HEK293 (cell line): ENCODE results near the gene RCOR1.

ENCODE experiments used
- CTCF ChIA-PET: fragments of 350-600 bp; formaldehyde crosslinking; extraction: SDS; loops from one replicate; lab custom pipeline; 2021; ENCODE audit warnings: antibody characterized with exemption; lab: Yijun Ruan, JAX
- POLR2A ChIA-PET: fragments of 300-600 bp; formaldehyde crosslinking; extraction: SDS; loops from one replicate; lab custom pipeline; 2020; ENCODE audit warnings: antibody characterized with exemption, inconsistent platforms; lab: Yijun Ruan, JAX
- H3K27ac ChIP-seq: fragments of 200-500 bp; sonication (Bioruptor generic); 2 replicates; pipeline ENCODE4 v1.5.1; 2014; ENCODE audit warnings: low read depth, low read length, control low read depth, inconsistent platforms; ENCODE audit errors: extremely low read depth
- H3K36me3 ChIP-seq, 2 experiments: fragments of 200-500 bp in 1 of 2; sonication (Bioruptor generic) in 1 of 2; 1 replicate in 1 of 2; 2 replicates in 1 of 2; pipeline ENCODE4 v1.5.1; 2014 to 2017; ENCODE audit warnings: inconsistent platforms in 2 of 2, low read length in 2 of 2; ENCODE audit not compliant: control insufficient read depth in 2 of 2, insufficient read depth in 1 of 2
- H3K4me1 ChIP-seq: fragments of 200-500 bp; sonication (Bioruptor generic); 2 replicates; pipeline ENCODE4 v1.5.1; 2014; ENCODE audit warnings: mild to moderate bottlenecking, low read length, inconsistent platforms; ENCODE audit not compliant: control insufficient read depth, insufficient read depth
- H3K4me3 ChIP-seq: 2 replicates; pipeline ENCODE4 v1.5.1; 2011; ENCODE audit warnings: low read depth, mild to moderate bottlenecking, control low read depth, low read length, moderate library complexity
- H3K9me3 ChIP-seq: fragments of 200-500 bp; sonication (Bioruptor generic); 2 replicates; pipeline ENCODE4 v1.5.1; 2014; ENCODE audit warnings: low read depth, low read length, inconsistent platforms; ENCODE audit not compliant: control insufficient read depth, insufficient read depth
- FEZF1 ChIP-seq: fragments of 450-650 bp; formaldehyde crosslinking; IDR thresholded peaks from 2 replicates; pipeline ENCODE4 v1.5.1; 2016; ENCODE audit warnings: missing biosample characterization, missing genetic modification characterization
- GLIS2 ChIP-seq: fragments of 450-650 bp; formaldehyde crosslinking; IDR thresholded peaks from 2 replicates; pipeline ENCODE4 v1.5.1; 2016; ENCODE audit warnings: missing biosample characterization, missing genetic modification characterization
- IKZF3 ChIP-seq: fragments of 450-650 bp; IDR thresholded peaks from 2 replicates; pipeline ENCODE4 v1.5.0; 2018; ENCODE audit warnings: missing biosample characterization, mild to moderate bottlenecking, missing genetic modification characterization, moderate library complexity
- MEIS1 ChIP-seq: sonication (generic); formaldehyde crosslinking; IDR thresholded peaks from 2 replicates; pipeline ENCODE4 v1.8.1; 2022; ENCODE audit warnings: missing genetic modification reagents, mild to moderate bottlenecking, borderline replicate concordance
- OSR2 ChIP-seq: fragments of 450-650 bp; formaldehyde crosslinking; IDR thresholded peaks from 2 replicates; pipeline ENCODE4 v1.5.1; 2016; ENCODE audit warnings: missing biosample characterization, missing genetic modification characterization
- PATZ1 ChIP-seq: fragments of 450-650 bp; formaldehyde crosslinking; IDR thresholded peaks from 2 replicates; pipeline ENCODE4 v1.5.1; 2016; ENCODE audit warnings: missing biosample characterization, missing genetic modification characterization
- PRDM4 ChIP-seq: fragments of 450-650 bp; formaldehyde crosslinking; IDR thresholded peaks from 2 replicates; pipeline ENCODE4 v1.5.1; 2017; ENCODE audit warnings: missing biosample characterization, missing genetic modification characterization
- PRDM6 ChIP-seq: fragments of 450-650 bp; formaldehyde crosslinking; IDR thresholded peaks from 2 replicates; pipeline ENCODE4 v1.5.1; 2017; ENCODE audit warnings: missing biosample characterization, missing genetic modification characterization
- ZBTB17 ChIP-seq: fragments of 450-650 bp; formaldehyde crosslinking; IDR thresholded peaks from 2 replicates; pipeline ENCODE4 v1.5.1; 2016; ENCODE audit warnings: missing biosample characterization, missing genetic modification characterization
- ZBTB49 ChIP-seq: fragments of 450-650 bp; formaldehyde crosslinking; IDR thresholded peaks from 2 replicates; pipeline ENCODE4 v1.5.1; 2016; ENCODE audit warnings: missing biosample characterization, missing genetic modification characterization, low read depth
- ZBTB8A ChIP-seq: fragments of 450-650 bp; formaldehyde crosslinking; IDR thresholded peaks from 2 replicates; pipeline ENCODE4 v1.5.1; 2016; ENCODE audit warnings: missing biosample characterization, missing genetic modification characterization
- ZIC2 ChIP-seq: fragments of 450-650 bp; formaldehyde crosslinking; IDR thresholded peaks from 2 replicates; pipeline ENCODE4 v1.5.1; 2016; ENCODE audit warnings: missing biosample characterization, missing genetic modification characterization
- ZNF140 ChIP-seq: fragments of 450-650 bp; formaldehyde crosslinking; IDR thresholded peaks from 2 replicates; pipeline ENCODE4 v1.5.1; 2016; ENCODE audit warnings: missing biosample characterization, missing genetic modification characterization
- ZNF19 ChIP-seq: fragments of 450-650 bp; formaldehyde crosslinking; IDR thresholded peaks from 2 replicates; pipeline ENCODE4; 2016; ENCODE audit warnings: missing biosample characterization, missing genetic modification characterization, low read depth
- ZNF2 ChIP-seq: fragments of 450-650 bp; formaldehyde crosslinking; IDR thresholded peaks from 2 replicates; pipeline ENCODE4 v1.5.1; 2016; ENCODE audit warnings: missing biosample characterization, missing genetic modification characterization
- ZNF398 ChIP-seq: fragments of 450-650 bp; formaldehyde crosslinking; IDR thresholded peaks from 2 replicates; pipeline ENCODE4 v1.5.1; 2017; ENCODE audit warnings: missing biosample characterization, missing genetic modification characterization
- ZNF501 ChIP-seq: fragments of 450-650 bp; formaldehyde crosslinking; IDR thresholded peaks from 2 replicates; pipeline ENCODE4 v1.5.1; 2016; ENCODE audit warnings: missing biosample characterization, missing genetic modification characterization
- ZNF571 ChIP-seq: fragments of 450-650 bp; formaldehyde crosslinking; IDR thresholded peaks from 2 replicates; pipeline ENCODE4 v1.5.0; 2017; ENCODE audit warnings: missing biosample characterization, missing genetic modification characterization
- ZNF580 ChIP-seq: fragments of 450-650 bp; formaldehyde crosslinking; IDR thresholded peaks from 2 replicates; pipeline ENCODE4 v1.5.1; 2016; ENCODE audit warnings: missing biosample characterization, missing genetic modification characterization
- ZNF701 ChIP-seq: fragments of 450-650 bp; formaldehyde crosslinking; IDR thresholded peaks from 2 replicates; pipeline ENCODE4 v1.5.1; 2016; ENCODE audit warnings: missing biosample characterization, missing genetic modification characterization
- ZNF704 ChIP-seq: fragments of 450-650 bp; formaldehyde crosslinking; IDR thresholded peaks from 2 replicates; pipeline ENCODE4 v1.5.1; 2016; ENCODE audit warnings: missing biosample characterization, missing genetic modification characterization
- ZNF76 ChIP-seq: fragments of 450-650 bp; formaldehyde crosslinking; IDR thresholded peaks from 2 replicates; pipeline ENCODE4; 2016; ENCODE audit warnings: low read depth, missing biosample characterization, missing genetic modification characterization, borderline replicate concordance
- ZSCAN16 ChIP-seq: fragments of 450-650 bp; formaldehyde crosslinking; IDR thresholded peaks from 2 replicates; pipeline ENCODE4 v1.5.1; 2016; ENCODE audit warnings: missing biosample characterization, missing genetic modification characterization

The RCOR1 gene

GRCh38 chr14:102629011-102629444 is 36.6 kb downstream of the RCOR1 start (continued):
- TF ChIP-seq ZSCAN16 (tag by site-specific recombination): no peak
- TF ChIP-seq ZNF2 (tag by site-specific recombination): no peak
- no peak for TF ChIP-seq ZNF704 (tag by site-specific recombination)
- TF ChIP-seq ZNF580 (tag by site-specific recombination): no peak
- TF ChIP-seq MEIS1 (CRISPR knock-in tag): no peak
- TF ChIP-seq ZNF19 (tag by site-specific recombination): no peak

- Histone ChIP-seq H3K36me3 (no peaks in the 10 kb centered on the region; a peak in 1 of 3 replicates), H3K9me3 (no peaks in the 10 kb centered on the region), H3K4me1 (peaks cover 13% of the 10 kb centered on the region), H3K4me3 (no peak overlapping the region), H3K27ac (peak overlapping the region; percentile 48; the same call in 1 of the 2 replicates)
- ChIA-PET CTCF (interaction anchor here (0.7 to 2.3 kb wide), 4 partner anchors 22 to 105 kb away, joined by 3 to 10 read pairs (median 6); no protein-coding TSS in a partner anchor), POLR2A (no interaction called here)
- TF ChIP-seq PRDM6 (tag by site-specific recombination) (peak; percentile 92), ZNF140 (tag by site-specific recombination) (no peak), PATZ1 (tag by site-specific recombination) (peak; percentile 40; the same call in 1 of the 2 replicates), ZBTB17 (tag by site-specific recombination) (peak; percentile 44), IKZF3 (tag by site-specific recombination) (peak; percentile 10; the same call in 1 of the 2 replicates), PRDM4 (tag by site-specific recombination) (0 out of 2 replicates have a peak, but pooled peaks have one; percentile 24), FEZF1 (tag by site-specific recombination) (peak; percentile 77), ZNF571 (tag by site-specific recombination) (no peak), ZIC2 (peak; percentile 24; the same call in 1 of the 2 replicates), GLIS2 (tag by site-specific recombination) (no peak), ZBTB49 (tag by site-specific recombination) (no peak), ZNF501 (tag by site-specific recombination) (no peak), OSR2 (tag by site-specific recombination) (peak; percentile 78), ZBTB8A (tag by site-specific recombination) (peak; percentile 52), ZNF398 (tag by site-specific recombination) (peak; percentile 72), ZNF701 (tag by site-specific recombination) (no peak), ZNF76 (tag by site-specific recombination) (no peak)
These were observed 37.4 kb downstream of the RCOR1 start for GRCh38 chr14:102629808-102630350.
